Measurements from ENCODE around the gene CNNM2.

- TF ChIP-seq POLR2AphosphoS5 (IDR thresholded peaks at IDR 0.05; ENCODE audit: low read depth) (no peak), CTCF (IDR thresholded peaks at IDR 0.05; ENCODE audit: insufficient read depth, low read length) (no peak), REST (IDR thresholded peaks at IDR 0.05; ENCODE audit: insufficient replicate concordance, low read depth) (no peak)
Observed at GRCh38 chr10:103077491-103078308, 159.6 kb downstream of the CNNM2 start.
